ENCODE data around the gene MOB3C.

- TF ChIP-seq CTCF (IDR thresholded peaks at IDR 0.05; ENCODE audit: insufficient read depth, low read length, poor library complexity, severe bottlenecking) (no peak), EZH2phosphoT487 (conservative IDR thresholded peaks at IDR 0.05; ENCODE audit: low read length) (no peak)
These were observed 33.1 kb downstream of the MOB3C start for GRCh38 chr1:46583494-46583893.

Data from SU-DHL-6 (cell line).